GF-D8 (cell line): ENCODE results near the gene SPINK5.

Experiments
- DNase-seq: peaks from one replicate; lab custom pipeline; 2025; lab: John Stamatoyannopoulos, UW

Gene SPINK5

GRCh38 chr5:148177207-148177606 lies 113.4 kb downstream of the SPINK5 start:
- no peak for DNase-seq

GRCh38 chr5:148179234-148179824 lies 115.5 kb downstream of the SPINK5 start:
- peak; percentile 16 for DNase-seq

DNA sequence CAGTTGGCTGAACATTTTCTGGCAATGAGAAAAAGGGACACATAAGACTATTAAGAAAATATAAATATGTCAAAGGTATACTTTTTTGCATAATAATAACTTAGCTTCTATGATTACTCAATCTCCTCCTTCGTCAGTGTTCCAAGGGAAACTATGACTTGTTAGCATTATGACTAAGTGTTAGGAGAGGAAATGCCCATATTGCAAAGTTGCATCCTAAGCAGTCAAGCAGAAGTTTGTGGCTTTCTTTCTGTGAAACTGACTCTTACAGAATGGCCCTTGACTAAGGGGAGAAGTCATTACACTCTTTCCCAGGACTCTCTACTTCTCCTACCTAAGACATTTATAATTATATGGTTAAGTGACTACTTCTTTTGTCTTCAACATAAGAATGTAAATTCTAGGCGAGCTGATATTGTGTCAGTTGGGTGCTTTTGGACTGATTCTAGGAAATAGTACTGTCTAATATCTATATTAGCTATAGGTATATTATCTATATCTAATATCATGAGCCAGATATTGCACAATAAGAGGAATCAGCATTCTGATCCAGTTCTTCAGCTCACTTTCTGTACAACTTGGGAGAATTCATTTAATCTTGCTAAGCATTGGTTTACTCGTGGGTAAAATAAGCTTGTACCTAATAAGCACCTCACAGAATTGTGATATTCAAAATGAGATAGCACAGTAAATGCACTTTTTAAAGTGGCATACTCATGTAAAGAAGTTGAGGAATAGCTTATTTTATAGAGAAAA lies 122.6 kb downstream of the SPINK5 start:
- peak; percentile 68 for DNase-seq
